ENCODE data around the gene ABCG1. TPM values are rescaled to one million over a fixed set of nuclear protein-coding genes. Genes with fewer than 3 reads are reported as not detected.
"Not testable (repeated sequence)": the region's sequence is repeated elsewhere in the genome, so short reads cannot be mapped to it uniquely, and the experiment has no call there.

ABCG1 gene
- total RNA-seq, 1 donor from 2014 or later: 1.3 TPM

- Histone ChIP-seq H3K79me2 (ENCODE audit: insufficient read depth, low read length) (no peaks in the 10 kb centered on the region), H3K4me1 (ENCODE audit: insufficient read depth, low read length) (no peaks in the 10 kb centered on the region), H2AFZ (ENCODE audit: low read depth, low read length) (no peak overlapping the region), H4K20me1 (ENCODE audit: insufficient read depth, low read length) (no peaks in the 10 kb centered on the region), H3K27me3 (ENCODE audit: insufficient read depth, low read length) (no peaks in the 10 kb centered on the region), H3K4me2 (ENCODE audit: low read length) (no peak overlapping the region), H3K4me3 (ENCODE audit: insufficient read depth, low read depth, low read length) (no peak overlapping the region), H3K9ac (ENCODE audit: low read length) (no peak overlapping the region), H3K27ac (ENCODE audit: low read depth, low read length) (no peak overlapping the region), H3K36me3 (ENCODE audit: insufficient read depth, low read length) (no peaks in the 10 kb centered on the region), H3K9me3 (ENCODE audit: insufficient read depth, low read depth, low read length) (no peaks in the 10 kb centered on the region)
- Mint-ChIP-seq H3K27ac (ENCODE audit: unreplicated experiment) (no peak overlapping the region), H3K9me3 (ENCODE audit: unreplicated experiment) (peaks cover 4% of the 10 kb centered on the region), H3K4me1 (ENCODE audit: low read depth, unreplicated experiment) (peaks cover 15% of the 10 kb centered on the region), H3K27me3 (ENCODE audit: low read depth, unreplicated experiment) (peaks cover 25% of the 10 kb centered on the region), H3K36me3 (ENCODE audit: low read depth, unreplicated experiment) (no peaks in the 10 kb centered on the region), H3K4me3 (ENCODE audit: unreplicated experiment) (no peak overlapping the region)
- no peak for DNase-seq (ENCODE audit: low read depth)
- TF ChIP-seq CTCF (IDR thresholded peaks at IDR 0.05; ENCODE audit: insufficient read depth, low read depth, low read length) (no peak), EZH2 (IDR thresholded peaks at IDR 0.05; ENCODE audit: insufficient read depth, low read length) (no peak)
- no peak for FAIRE-seq
These were observed 73.0 kb downstream of the ABCG1 start for GRCh38 chr21:42291751-42292562.

GRCh38 chr21:42292563-42293142, 73.7 kb downstream of the ABCG1 start:
- not testable (repeated sequence) for H3K4me1 ChIP-seq (ENCODE audit: insufficient read depth, low read length); H3K27me3 ChIP-seq (ENCODE audit: insufficient read depth, low read length); H3K27ac Mint-ChIP-seq (ENCODE audit: unreplicated experiment); H3K9ac ChIP-seq (ENCODE audit: low read length); H2AFZ ChIP-seq (ENCODE audit: low read depth, low read length); H3K4me3 ChIP-seq (ENCODE audit: insufficient read depth, low read depth, low read length); H3K36me3 ChIP-seq (ENCODE audit: insufficient read depth, low read length); H3K4me3 Mint-ChIP-seq (ENCODE audit: unreplicated experiment); H3K9me3 ChIP-seq (ENCODE audit: insufficient read depth, low read depth, low read length); H3K79me2 ChIP-seq (ENCODE audit: insufficient read depth, low read length); H3K4me2 ChIP-seq (ENCODE audit: low read length); DNase-seq (ENCODE audit: low read depth); H3K27ac ChIP-seq (ENCODE audit: low read depth, low read length); H4K20me1 ChIP-seq (ENCODE audit: insufficient read depth, low read length); H3K9me3 Mint-ChIP-seq (ENCODE audit: unreplicated experiment); H3K36me3 Mint-ChIP-seq (ENCODE audit: low read depth, unreplicated experiment)
- peak; percentile 74 for FAIRE-seq
- Mint-ChIP-seq H3K4me1 (ENCODE audit: low read depth, unreplicated experiment) (peaks cover 14% of the 10 kb centered on the region), H3K27me3 (ENCODE audit: low read depth, unreplicated experiment) (peaks cover 31% of the 10 kb centered on the region)

- H3K4me2 ChIP-seq (ENCODE audit: low read length): no peak overlapping the region
- H3K36me3 ChIP-seq (ENCODE audit: insufficient read depth, low read length): no peaks in the 10 kb centered on the region
- no peaks in the 10 kb centered on the region for H3K79me2 ChIP-seq (ENCODE audit: insufficient read depth, low read length)
- no peaks in the 10 kb centered on the region for H4K20me1 ChIP-seq (ENCODE audit: insufficient read depth, low read length)
- no peak for TF ChIP-seq EZH2 (IDR thresholded peaks at IDR 0.05; ENCODE audit: insufficient read depth, low read length)
- no peak overlapping the region for H3K4me3 Mint-ChIP-seq (ENCODE audit: unreplicated experiment)
- no peak for DNase-seq (ENCODE audit: low read depth)
- no peaks in the 10 kb centered on the region for H3K4me1 ChIP-seq (ENCODE audit: insufficient read depth, low read length)
- H3K9me3 ChIP-seq (ENCODE audit: insufficient read depth, low read depth, low read length): no peaks in the 10 kb centered on the region
- H3K4me3 ChIP-seq (ENCODE audit: insufficient read depth, low read depth, low read length): no peak overlapping the region
- no peak for FAIRE-seq
- H3K27ac ChIP-seq (ENCODE audit: low read depth, low read length): no peak overlapping the region
- H2AFZ ChIP-seq (ENCODE audit: low read depth, low read length): no peak overlapping the region
- H3K27ac Mint-ChIP-seq (ENCODE audit: unreplicated experiment): no peak overlapping the region
- H3K4me1 Mint-ChIP-seq (ENCODE audit: low read depth, unreplicated experiment): peaks cover 4% of the 10 kb centered on the region
- H3K27me3 Mint-ChIP-seq (ENCODE audit: low read depth, unreplicated experiment): peaks cover 37% of the 10 kb centered on the region
- peaks cover 5% of the 10 kb centered on the region for H3K9me3 Mint-ChIP-seq (ENCODE audit: unreplicated experiment)
- no peaks in the 10 kb centered on the region for H3K36me3 Mint-ChIP-seq (ENCODE audit: low read depth, unreplicated experiment)
- no peak overlapping the region for H3K9ac ChIP-seq (ENCODE audit: low read length)
- H3K27me3 ChIP-seq (ENCODE audit: insufficient read depth, low read length): peaks cover 6% of the 10 kb centered on the region
These were observed 74.8 kb downstream of the ABCG1 start for GRCh38 chr21:42293649-42294272.

Data from astrocyte (in vitro differentiated cells and primary cell).